PFSK-1 (cell line): ENCODE data around the gene FRRS1L.

Experiments
- FOXP2 ChIP-seq: optimal IDR thresholded peaks from 2 replicates; pipeline ENCODE3; 2011; ENCODE audit warnings: borderline replicate concordance, control low read depth, inconsistent platforms; ENCODE audit not compliant: insufficient read depth; ENCODE audit errors: extremely low read length, extremely low read depth
- POLR2AphosphoS5 ChIP-seq: IDR thresholded peaks from 2 replicates; pipeline ENCODE4 v1.6.1; 2012; ENCODE audit warnings: low read depth, mild to moderate bottlenecking, control low read depth, low read length, moderate library complexity
- REST ChIP-seq, 2 experiments: IDR thresholded peaks; 2 replicates each; pipeline versions ENCODE4 v1.6.1 to v1.8.0; 2011 to 2012; ENCODE audit warnings: low read depth in 2 of 2, low read length in 2 of 2, control low read depth in 1 of 2, inconsistent platforms in 1 of 2, mild to moderate bottlenecking in 1 of 2, moderate library complexity in 1 of 2; ENCODE audit not compliant: insufficient read depth in 1 of 2
- SIN3A ChIP-seq: IDR thresholded peaks from 2 replicates; pipeline ENCODE4 v1.6.1; 2012; ENCODE audit warnings: mild to moderate bottlenecking, low read length, moderate library complexity, borderline replicate concordance; ENCODE audit not compliant: insufficient read depth
- TAF1 ChIP-seq: IDR thresholded peaks from 2 replicates; pipeline ENCODE4 v1.6.1; 2012; ENCODE audit warnings: low read length, control low read depth, borderline replicate concordance; ENCODE audit not compliant: insufficient read depth

Gene FRRS1L

DNA sequence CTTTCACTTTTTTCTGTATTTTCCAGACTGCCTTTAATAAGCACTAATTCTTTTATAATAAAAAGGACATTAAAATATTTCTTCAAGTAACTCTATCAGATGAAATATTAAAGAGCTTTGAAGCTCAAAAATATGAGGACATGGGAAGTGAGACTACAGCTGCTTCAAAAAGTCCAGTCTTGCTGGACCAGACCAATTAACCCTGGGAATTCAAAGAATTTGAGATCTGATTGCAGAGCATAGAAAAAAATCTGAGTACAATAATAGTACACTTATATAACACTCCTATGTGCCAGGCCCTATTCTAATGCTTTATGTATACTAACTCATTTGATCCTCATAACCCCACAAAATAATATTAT lies 57.1 kb downstream of the FRRS1L start:
- TF ChIP-seq TAF1 (no peak), SIN3A (no peak), POLR2AphosphoS5 (no peak), FOXP2 (no peak), REST (IDR thresholded peaks at IDR 0.05; ENCODE audit: insufficient read depth in 1 of 2, low read depth in 2 of 2, low read length in 2 of 2) (no peak)

- TF ChIP-seq POLR2AphosphoS5 (no peak), FOXP2 (no peak), REST (IDR thresholded peaks at IDR 0.05; ENCODE audit: insufficient read depth in 1 of 2, low read depth in 2 of 2, low read length in 2 of 2) (no peak), TAF1 (no peak), SIN3A (no peak)
Observed at GRCh38 chr9:109108318-109108717, 58.7 kb downstream of the FRRS1L start.

GRCh38 chr9:109107402-109108240 lies 59.4 kb downstream of the FRRS1L start:
- TF ChIP-seq FOXP2 = no peak
- TF ChIP-seq TAF1 = no peak
- no peak for TF ChIP-seq POLR2AphosphoS5
- TF ChIP-seq SIN3A = no peak
- no peak for TF ChIP-seq REST (IDR thresholded peaks at IDR 0.05; ENCODE audit: insufficient read depth in 1 of 2, low read depth in 2 of 2, low read length in 2 of 2)

GRCh38 chr9:109101810-109102209 lies 65.2 kb downstream of the FRRS1L start:
- TF ChIP-seq SIN3A (no peak), FOXP2 (no peak), REST (IDR thresholded peaks at IDR 0.05; ENCODE audit: insufficient read depth in 1 of 2, low read depth in 2 of 2, low read length in 2 of 2) (no peak)

GRCh38 chr9:109101202-109101595 lies 65.8 kb downstream of the FRRS1L start:
- TF ChIP-seq REST (IDR thresholded peaks at IDR 0.05; ENCODE audit: insufficient read depth in 1 of 2, low read depth in 2 of 2, low read length in 2 of 2) = no peak
- no peak for TF ChIP-seq FOXP2
- TF ChIP-seq TAF1 = no peak
- TF ChIP-seq SIN3A = no peak
- TF ChIP-seq POLR2AphosphoS5 = no peak
